H9 (cell line): Measurements from ENCODE around the gene PPP1R9A. TPM values are rescaled to one million over a fixed set of nuclear protein-coding genes. Genes with fewer than 3 reads are reported as not detected.

Experiments used
- DNase-seq: peaks from one replicate; pipeline ENCODE4 v3.0.0-alpha.2; 2017
- H2AFZ ChIP-seq: one replicate; pipeline ENCODE4 v1.6.1; 2013; ENCODE audit warnings: mild to moderate bottlenecking, low read length, control low read depth, moderate library complexity
- H2AK5ac ChIP-seq: 2 replicates; pipeline ENCODE4 v1.6.1; 2013; ENCODE audit warnings: low read length, control low read depth, mixed read lengths; ENCODE audit not compliant: insufficient read length
- H2BK120ac ChIP-seq: one replicate; pipeline ENCODE4 v1.6.1; 2013; ENCODE audit warnings: low read depth, mild to moderate bottlenecking, low read length, control low read depth, inconsistent platforms; ENCODE audit not compliant: poor library complexity, severe bottlenecking
- H2BK12ac ChIP-seq: 2 replicates; pipeline ENCODE4 v1.6.1; 2013; ENCODE audit warnings: low read length, control low read depth, mixed read lengths, low read depth; ENCODE audit not compliant: insufficient read length
- H2BK15ac ChIP-seq: 2 replicates; pipeline ENCODE4 v1.6.1; 2013; ENCODE audit warnings: low read depth, low read length, control low read depth
- H2BK20ac ChIP-seq: one replicate; pipeline ENCODE4 v1.6.1; 2013; ENCODE audit warnings: low read depth, mild to moderate bottlenecking, low read length, control low read depth, inconsistent platforms; ENCODE audit not compliant: poor library complexity, severe bottlenecking
- H2BK5ac ChIP-seq: 2 replicates; pipeline ENCODE4 v1.6.1; 2013; ENCODE audit warnings: low read length, control low read depth, mixed read lengths; ENCODE audit not compliant: insufficient read length
- H3K14ac ChIP-seq: 2 replicates; pipeline ENCODE4 v1.6.1; 2013; ENCODE audit warnings: low read length, control low read depth; ENCODE audit not compliant: insufficient read depth
- H3K18ac ChIP-seq: 2 replicates; pipeline ENCODE4 v1.6.1; 2013; ENCODE audit warnings: low read depth, mild to moderate bottlenecking, mixed read lengths, low read length, control low read depth; ENCODE audit not compliant: insufficient read length
- H3K23ac ChIP-seq: 2 replicates; pipeline ENCODE4 v1.6.1; 2013; ENCODE audit warnings: low read length, control low read depth, mixed read lengths, low read depth; ENCODE audit not compliant: insufficient read length
- H3K23me2 ChIP-seq: 2 replicates; pipeline ENCODE4 v1.6.1; 2013; ENCODE audit warnings: low read depth, mild to moderate bottlenecking, mixed read lengths, low read length, control low read depth; ENCODE audit not compliant: insufficient read length, poor library complexity, severe bottlenecking
- H3K27ac ChIP-seq: 2 replicates; pipeline ENCODE4 v1.5.1; 2013; ENCODE audit warnings: low read length, control low read depth, mixed read lengths, low read depth; ENCODE audit not compliant: insufficient read length
- H3K27me3 ChIP-seq: 2 replicates; pipeline ENCODE4 v1.6.1; 2013; ENCODE audit warnings: low read length, control low read depth, inconsistent platforms; ENCODE audit not compliant: insufficient read depth
- H3K4ac ChIP-seq: 2 replicates; pipeline ENCODE4 v1.6.1; 2013; ENCODE audit warnings: low read depth, mild to moderate bottlenecking, control low read depth, inconsistent platforms, low read length, moderate library complexity
- H3K4me1 ChIP-seq: 2 replicates; pipeline ENCODE4 v1.6.1; 2013; ENCODE audit warnings: low read length, control low read depth, inconsistent platforms; ENCODE audit not compliant: insufficient read depth
- H3K4me2 ChIP-seq: 2 replicates; pipeline ENCODE4 v1.6.1; 2013; ENCODE audit warnings: low read length, control low read depth, mixed read lengths; ENCODE audit not compliant: insufficient read length, insufficient read depth
- H3K56ac ChIP-seq: 2 replicates; pipeline ENCODE4 v1.6.1; 2013; ENCODE audit warnings: low read depth, mild to moderate bottlenecking, mixed read lengths, low read length, control low read depth; ENCODE audit not compliant: insufficient read length
- H3K79me1 ChIP-seq: 2 replicates; pipeline ENCODE4 v1.6.1; 2013; ENCODE audit warnings: low read depth, mild to moderate bottlenecking, moderate library complexity, low read length, control low read depth, inconsistent platforms; ENCODE audit not compliant: insufficient read depth, poor library complexity, severe bottlenecking
- H3K79me2 ChIP-seq: 2 replicates; pipeline ENCODE4 v1.6.1; 2013; ENCODE audit warnings: low read length, control low read depth, inconsistent platforms; ENCODE audit not compliant: insufficient read depth
- H3K9ac ChIP-seq: 2 replicates; pipeline ENCODE4 v1.6.1; 2013; ENCODE audit warnings: low read length, control low read depth, mixed read lengths; ENCODE audit not compliant: insufficient read length; ENCODE audit errors: extremely low read depth
- H3K9me3 ChIP-seq: one replicate; pipeline ENCODE4 v1.6.1; 2013; ENCODE audit warnings: low read depth, low read length, inconsistent platforms; ENCODE audit not compliant: control insufficient read depth
- H3T11ph ChIP-seq: one replicate; pipeline ENCODE4 v1.6.1; 2013; ENCODE audit warnings: mild to moderate bottlenecking, low read length, control low read depth, inconsistent platforms
- H4K20me1 ChIP-seq: one replicate; pipeline ENCODE4 v1.6.1; 2013; ENCODE audit not compliant: control insufficient read depth, insufficient read length, insufficient read depth
- H4K5ac ChIP-seq: 2 replicates; pipeline ENCODE4 v1.6.1; 2013; ENCODE audit warnings: low read depth, mild to moderate bottlenecking, mixed read lengths, low read length, control low read depth; ENCODE audit not compliant: insufficient read length
- H4K8ac ChIP-seq: replicated peaks from 2 replicates; pipeline ENCODE4 v1.6.1; 2013; ENCODE audit warnings: low read length, control low read depth, mixed read lengths, low read depth; ENCODE audit not compliant: insufficient read length
- H4K91ac ChIP-seq: 2 replicates; pipeline ENCODE4 v1.6.1; 2013; ENCODE audit warnings: low read depth, mild to moderate bottlenecking, moderate library complexity, mixed read lengths, low read length, control low read depth; ENCODE audit not compliant: insufficient read length
- H3K27ac Mint-ChIP-seq, 3 experiments: 2 replicates in 2 of 3; 3 replicates in 1 of 3; pipeline ENCODE4 v1.8.0; 2020 to 2021; ENCODE audit warnings: mixed read lengths in 3 of 3, mild to moderate bottlenecking in 1 of 3, moderate library complexity in 1 of 3
- H3K27me3 Mint-ChIP-seq: 2 replicates; pipeline ENCODE4 v1.8.0; 2021; ENCODE audit warnings: low read depth, mild to moderate bottlenecking, moderate library complexity, mixed read lengths
- H3K36me3 Mint-ChIP-seq, 3 experiments: 2 replicates in 2 of 3; 3 replicates in 1 of 3; pipeline ENCODE4 v1.8.0; 2020 to 2021; ENCODE audit warnings: low read depth in 3 of 3, mixed read lengths in 3 of 3; ENCODE audit not compliant: insufficient read depth in 1 of 3
- H3K4me1 Mint-ChIP-seq, 2 experiments: 2 replicates each; pipeline ENCODE4 v1.8.0; 2020; ENCODE audit warnings: mixed read lengths in 2 of 2
- H3K4me3 Mint-ChIP-seq, 2 experiments: 2 replicates in 1 of 2; 3 replicates in 1 of 2; pipeline ENCODE4 v1.8.0; 2020 to 2021; ENCODE audit warnings: mild to moderate bottlenecking in 2 of 2, mixed read lengths in 2 of 2, moderate library complexity in 1 of 2
- H3K9me3 Mint-ChIP-seq, 2 experiments: 2 replicates in 1 of 2; 3 replicates in 1 of 2; pipeline ENCODE4 v1.8.0; 2020; ENCODE audit warnings: mild to moderate bottlenecking in 2 of 2, mixed read lengths in 2 of 2, moderate library complexity in 1 of 2
- WGBS: extraction: QIAGEN DNeasy Blood & Tissue Kit; methylation state at CpG from one replicate; pipeline ENCODE4 v1.1.7; 2013; ENCODE audit warnings: missing lambda C conversion rate, low lambda C conversion rate, mixed read lengths; ENCODE audit not compliant: insufficient read length; ENCODE audit errors: extremely low coverage; 5-methylcytosine and 5-hydroxymethylcytosine counted together
- total RNA-seq: library from RNA; stranded (reverse); gene quantifications from 2 replicates; pipeline ENCODE4 v1.2.1, GENCODE V29; 2021
- TF ChIP-seq, protein P1 (sequence below): fragments of 200-600 bp; sonication (generic); conservative IDR thresholded peaks from 3 replicates; pipeline ENCODE4 v1.8.0; 2021; ENCODE audit warnings: antibody characterized with exemption, mild to moderate bottlenecking

PPP1R9A gene
- total RNA-seq, 1 experiment from 2014 or later = 17.0 TPM

GRCh38 chr7:95141755-95142154, 234.4 kb downstream of the PPP1R9A start:
- H3K27ac Mint-ChIP-seq = no peak overlapping the region
- H3K9me3 Mint-ChIP-seq = peaks cover 0 to 4% of the 10 kb centered on the region in 2 experiments; a peak in 1 of 5 replicates
- Histone ChIP-seq H4K91ac (no peak overlapping the region), H4K20me1 (no peaks in the 10 kb centered on the region), H3K14ac (no peak overlapping the region), H3K4me1 (no peaks in the 10 kb centered on the region), H3K23me2 (no peaks in the 10 kb centered on the region), H3T11ph (no peak overlapping the region), H3K4ac (no peak overlapping the region), H3K27me3 (no peaks in the 10 kb centered on the region), H3K56ac (no peak overlapping the region), H4K8ac (no peak overlapping the region), H2AK5ac (no peak overlapping the region), H2BK20ac (no peak overlapping the region), H2AFZ (no peak overlapping the region), H2BK5ac (no peak overlapping the region), H3K79me2 (no peaks in the 10 kb centered on the region), H4K5ac (no peak overlapping the region), H3K79me1 (no peaks in the 10 kb centered on the region), H2BK120ac (no peak overlapping the region), H3K27ac (no peak overlapping the region), H3K9ac (no peak overlapping the region), H3K18ac (no peak overlapping the region), H2BK12ac (no peak overlapping the region), H3K9me3 (no peaks in the 10 kb centered on the region), H2BK15ac (no peak overlapping the region), H3K23ac (no peak overlapping the region), H3K4me2 (no peak overlapping the region)
- H3K4me1 Mint-ChIP-seq = no peaks in the 10 kb centered on the region; a peak in 1 of 4 replicates
- no peak overlapping the region for H3K4me3 Mint-ChIP-seq
- H3K36me3 Mint-ChIP-seq = peaks cover 0 to 13% (median 4%) of the 10 kb centered on the region in 3 experiments; a peak in 4 of 7 replicates
- H3K27me3 Mint-ChIP-seq = no peaks in the 10 kb centered on the region
- no peak for DNase-seq
- no CpG with 5 or more reads among the region's 2 CpGs for WGBS
- TF ChIP-seq, protein P1, sequence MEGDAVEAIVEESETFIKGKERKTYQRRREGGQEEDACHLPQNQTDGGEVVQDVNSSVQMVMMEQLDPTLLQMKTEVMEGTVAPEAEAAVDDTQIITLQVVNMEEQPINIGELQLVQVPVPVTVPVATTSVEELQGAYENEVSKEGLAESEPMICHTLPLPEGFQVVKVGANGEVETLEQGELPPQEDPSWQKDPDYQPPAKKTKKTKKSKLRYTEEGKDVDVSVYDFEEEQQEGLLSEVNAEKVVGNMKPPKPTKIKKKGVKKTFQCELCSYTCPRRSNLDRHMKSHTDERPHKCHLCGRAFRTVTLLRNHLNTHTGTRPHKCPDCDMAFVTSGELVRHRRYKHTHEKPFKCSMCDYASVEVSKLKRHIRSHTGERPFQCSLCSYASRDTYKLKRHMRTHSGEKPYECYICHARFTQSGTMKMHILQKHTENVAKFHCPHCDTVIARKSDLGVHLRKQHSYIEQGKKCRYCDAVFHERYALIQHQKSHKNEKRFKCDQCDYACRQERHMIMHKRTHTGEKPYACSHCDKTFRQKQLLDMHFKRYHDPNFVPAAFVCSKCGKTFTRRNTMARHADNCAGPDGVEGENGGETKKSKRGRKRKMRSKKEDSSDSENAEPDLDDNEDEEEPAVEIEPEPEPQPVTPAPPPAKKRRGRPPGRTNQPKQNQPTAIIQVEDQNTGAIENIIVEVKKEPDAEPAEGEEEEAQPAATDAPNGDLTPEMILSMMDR = no peak
